GM12878 (cell line): ENCODE results near the gene ISG20. TPM values are rescaled to one million over a fixed set of nuclear protein-coding genes. Genes with fewer than 3 reads are reported as not detected.

Experiments used
- ATAC-seq: fragments of 200-7000 bp; cut with Tn5 transposase; 3 replicates; pipeline ENCODE4 v1.9.1; 2020; ENCODE audit warnings: mild to moderate bottlenecking, moderate library complexity
- BruUV-seq: library from RNA; stranded (reverse); fragments of 400-500 nt; replicated peaks from 2 replicates; lab custom pipeline; 2021; lab: Mats Ljungman, UMichigan
- CTCF ChIA-PET: fragments of 300-600 bp; sonication (Branson Sonifier 250); formaldehyde crosslinking; extraction: SDS; loops from one replicate; lab custom pipeline; 2021; ENCODE audit warnings: inconsistent platforms; lab: Yijun Ruan, JAX
- POLR2A ChIA-PET: fragments of 350-600 bp; formaldehyde crosslinking; extraction: SDS; loops from one replicate; lab custom pipeline; 2021; ENCODE audit warnings: inconsistent platforms; lab: Charles Lee
- RAD21 ChIA-PET: fragments of 300-600 bp; sonication (Branson Sonifier 250); formaldehyde crosslinking; loops from one replicate; lab custom pipeline; 2023; ENCODE audit warnings: antibody characterized with exemption; ENCODE audit not compliant: unreplicated experiment; lab: Charles Lee
- SMC1A ChIA-PET: fragments of 300-600 bp; sonication (Branson Sonifier 250); formaldehyde crosslinking; loops from one replicate; lab custom pipeline; 2023; ENCODE audit not compliant: unreplicated experiment, uncharacterized antibody; lab: Charles Lee
- DNase-seq: peaks from one replicate; pipeline ENCODE4 v3.0.0-alpha.2; 2011; ENCODE audit warnings: low read depth, low spot score
- FAIRE-seq: peaks from 3 replicates; lab custom pipeline; 2011; peaks lifted over from hg19 to GRCh38; lab: Jason Lieb, UNC
- H2AFZ ChIP-seq: 2 replicates; pipeline ENCODE4 v1.6.0; 2011; ENCODE audit warnings: low read depth, low read length, control low read depth; ENCODE audit not compliant: control insufficient read depth
- H3K27ac ChIP-seq: 2 replicates; pipeline ENCODE4 v1.5.1; 2011; ENCODE audit warnings: control low read depth; ENCODE audit not compliant: control insufficient read depth, insufficient read depth
- H3K27me3 ChIP-seq, 2 experiments: replicated peaks in 1 of 2; 2 replicates each; pipeline versions ENCODE4 v1.6.0 to v1.6.1; 2011; ENCODE audit warnings: low read length in 1 of 2; ENCODE audit not compliant: control insufficient read depth in 2 of 2, insufficient read depth in 2 of 2
- H3K36me3 ChIP-seq, 2 experiments: 2 replicates each; pipeline ENCODE4 v1.5.1; 2011; ENCODE audit warnings: low read length in 1 of 2; ENCODE audit not compliant: control insufficient read depth in 2 of 2, insufficient read depth in 2 of 2
- H3K4me1 ChIP-seq: 2 replicates; pipeline ENCODE4 v1.6.1; 2011; ENCODE audit warnings: mild to moderate bottlenecking, low read length, moderate library complexity, mixed read lengths; ENCODE audit not compliant: control insufficient read depth, insufficient read depth
- H3K4me2 ChIP-seq: 2 replicates; pipeline ENCODE4 v1.6.0; 2011; ENCODE audit warnings: control low read depth; ENCODE audit not compliant: control insufficient read depth, insufficient read depth
- H3K4me3 ChIP-seq: fragments of 200-600 bp; sonication (generic); 2 replicates; pipeline ENCODE4 v1.5.1; 2016
- H3K79me2 ChIP-seq: 2 replicates; pipeline ENCODE4 v1.6.0; 2011; ENCODE audit warnings: low read length; ENCODE audit not compliant: control insufficient read depth, insufficient read depth
- H3K9ac ChIP-seq: 2 replicates; pipeline ENCODE4 v1.8.0; 2011; ENCODE audit warnings: low read length, control low read depth, mixed read lengths; ENCODE audit not compliant: control insufficient read depth, insufficient read depth
- H3K9me3 ChIP-seq: replicated peaks from 3 replicates; pipeline ENCODE4 v1.5.1; 2011; ENCODE audit warnings: mild to moderate bottlenecking, low read length; ENCODE audit not compliant: control insufficient read depth, insufficient read depth
- H4K20me1 ChIP-seq: 2 replicates; pipeline ENCODE4 v1.6.0; 2011; ENCODE audit not compliant: control insufficient read depth, insufficient read depth
- CUX1 ChIP-seq: IDR thresholded peaks from 2 replicates; pipeline ENCODE4 v1.6.1; 2012; ENCODE audit warnings: improper control_type of control experiment, low read depth, low read length; ENCODE audit not compliant: insufficient replicate concordance
- FOS ChIP-seq: IDR thresholded peaks from 3 replicates; pipeline ENCODE4 v1.6.1; 2011; ENCODE audit warnings: borderline replicate concordance; ENCODE audit not compliant: insufficient read length; ENCODE audit errors: extremely low read depth
- IRF3 ChIP-seq: fragments of 450-650 bp; IDR thresholded peaks from 2 replicates; pipeline ENCODE4 v1.6.1; 2014; ENCODE audit warnings: mild to moderate bottlenecking
- MEF2A ChIP-seq: IDR thresholded peaks from 2 replicates; pipeline ENCODE4 v1.6.1; 2011; ENCODE audit warnings: low read depth, mild to moderate bottlenecking, low read length, moderate library complexity; ENCODE audit not compliant: insufficient read depth
- MXI1 ChIP-seq: fragments of 150-350 bp; IDR thresholded peaks from 2 replicates; pipeline ENCODE4 v1.6.1; 2011; ENCODE audit warnings: low read depth, mild to moderate bottlenecking, inconsistent platforms, low read length, improper control_type of control experiment
- SRF ChIP-seq, 2 experiments: IDR thresholded peaks; 2 replicates each; pipeline ENCODE4 v1.6.1; 2011; ENCODE audit warnings: low read depth in 2 of 2, low read length in 2 of 2, mild to moderate bottlenecking in 1 of 2, moderate library complexity in 1 of 2
- TCF3 ChIP-seq: IDR thresholded peaks from 2 replicates; pipeline ENCODE4 v1.6.1; 2012; ENCODE audit warnings: low read depth, mild to moderate bottlenecking, low read length, borderline replicate concordance; ENCODE audit not compliant: insufficient read depth
- WGBS: methylation state at CpG from one replicate; pipeline ENCODE4 v1.1.6; 2016; ENCODE audit warnings: low lambda C conversion rate; ENCODE audit not compliant: insufficient replicate concordance, insufficient coverage; ENCODE audit errors: missing lambda C conversion rate; 5-methylcytosine and 5-hydroxymethylcytosine counted together
- in situ Hi-C: fragments of 300-500 bp; cut with MboI; formaldehyde crosslinking; loops from 9 replicates; pipeline ENCODE4 v1.14.3; 2018; ENCODE audit warnings: mixed read lengths
- intact Hi-C: fragments of 100-400 bp; cut with micrococcal nuclease; formaldehyde crosslinking; loops from one replicate; pipeline ENCODE4 v1.14.2; 2022; ENCODE audit not compliant: unreplicated experiment
- polyA plus RNA-seq, 11 experiments: library from polyadenylated mRNA; depleted of rRNA in 4 of 11; unstranded in 6 of 11; stranded (reverse) in 5 of 11; fragments of >200 nt; fragmentation: Nextera tagmentation in 4 of 11; fragmentation: Illumina TruSeq in 1 of 11; extraction: Ambion mirVana in 4 of 11; extraction: Trizol in 1 of 11; gene quantifications; 1 replicate in 1 of 11; 2 replicates in 10 of 11; pipeline versions ENCODE4 v1.2.1 to v1.2.3, GENCODE V29; 2011 to 2016; ENCODE audit warnings: inconsistent platforms in 2 of 11, missing spikeins in 2 of 11, low read depth in 1 of 11
- total RNA-seq, 4 experiments: library from RNA; depleted of rRNA in 3 of 4; stranded (reverse); fragments of >200 nt in 3 of 4; fragmentation: Illumina TruSeq in 1 of 4; extraction: Trizol in 1 of 4; gene quantifications; 2 replicates each; pipeline versions ENCODE4 v1.2.1 to v1.2.3, GENCODE V29; 2013 to 2021

Gene ISG20
- total and polyA plus RNA-seq, 10 of the 15 experiments (the other 5 are each of a cell fraction or from before 2014, with no cell fraction given) = 23.4 to 210 (median 85.9) TPM

- peak overlapping the region; percentile 12; the same call in 1 of the 2 replicates for H3K4me2 ChIP-seq
- BruUV-seq = no TSS peak
- no peaks in the 10 kb centered on the region for H3K9me3 ChIP-seq
- no peaks in the 10 kb centered on the region for H3K27me3 ChIP-seq
- DNase-seq (no peak), ATAC-seq (peak; percentile 16), FAIRE-seq (no peak)
- no peak overlapping the region for H3K4me3 ChIP-seq
- intact Hi-C loops = no loop called here
- ChIA-PET RAD21 (interaction anchor here (1.2 to 2.8 kb wide), 2 partner anchors 9 to 23 kb away, joined by 4 to 7 read pairs; no protein-coding TSS in a partner anchor), POLR2A (interaction anchor here (0.8 kb wide), 1 partner anchor 10 kb away, joined by 4 read pairs; no protein-coding TSS in a partner anchor), SMC1A (interaction anchor here (0.6 to 1.6 kb wide), 3 partner anchors 9 to 23 kb away, joined by 3 to 7 read pairs (median 3); no protein-coding TSS in a partner anchor)
- no peak for TF ChIP-seq MEF2A
- TF ChIP-seq SRF (IDR thresholded peaks at IDR 0.05; ENCODE audit: low read depth in 2 of 2, low read length in 2 of 2) = no peak
- no peak for TF ChIP-seq CUX1
- TF ChIP-seq TCF3 = 0 out of 2 replicates have a peak, but pooled peaks have one; percentile 17
- TF ChIP-seq FOS = no peak
- no peak for TF ChIP-seq MXI1
- no peak for TF ChIP-seq IRF3
- TF ChIP-seq, all 136 proteins: peak for 1
- Histone ChIP-seq H3K4me1 (peaks cover 30% of the 10 kb centered on the region), H3K27ac (no peak overlapping the region), H4K20me1 (peaks cover 2% of the 10 kb centered on the region; the same call in 1 of the 2 replicates), H2AFZ (no peak overlapping the region), H3K36me3 (peaks cover 0 to 11% of the 10 kb centered on the region in 2 experiments), H3K9ac (no peak overlapping the region), H3K79me2 (peaks cover 6% of the 10 kb centered on the region)
- WGBS = 48% methylated on average over 11 of the region's 11 CpGs
- in situ Hi-C loops = no loop called here
- CTCF ChIA-PET = interaction anchor here (1.1 to 1.7 kb wide), 4 partner anchors 9 to 24 kb away, joined by 4 to 10 read pairs (median 7); partner anchors contain the start of gene ISG20
Measured at GRCh38 chr15:88647351-88648105, 8.7 kb downstream of the ISG20 start.
